MM.1S (cell line): ENCODE results near the gene ZNF627.
"Not testable (repeated sequence)": the region's sequence is repeated elsewhere in the genome, so short reads cannot be mapped to it uniquely, and the experiment has no call there.

Source experiments
- EZH2phosphoT487 ChIP-seq: fragments of 300-600 bp; sonication (generic); IDR thresholded peaks from 2 replicates; pipeline ENCODE4 v1.6.1; 2018; ENCODE audit warnings: antibody characterized with exemption, low read length
- TF ChIP-seq, protein P1 (sequence below): fragments of 300-600 bp; sonication (generic); IDR thresholded peaks from 2 replicates; pipeline ENCODE4 v1.5.1; 2016; ENCODE audit warnings: antibody characterized with exemption, low read length, mixed read lengths

DNA sequence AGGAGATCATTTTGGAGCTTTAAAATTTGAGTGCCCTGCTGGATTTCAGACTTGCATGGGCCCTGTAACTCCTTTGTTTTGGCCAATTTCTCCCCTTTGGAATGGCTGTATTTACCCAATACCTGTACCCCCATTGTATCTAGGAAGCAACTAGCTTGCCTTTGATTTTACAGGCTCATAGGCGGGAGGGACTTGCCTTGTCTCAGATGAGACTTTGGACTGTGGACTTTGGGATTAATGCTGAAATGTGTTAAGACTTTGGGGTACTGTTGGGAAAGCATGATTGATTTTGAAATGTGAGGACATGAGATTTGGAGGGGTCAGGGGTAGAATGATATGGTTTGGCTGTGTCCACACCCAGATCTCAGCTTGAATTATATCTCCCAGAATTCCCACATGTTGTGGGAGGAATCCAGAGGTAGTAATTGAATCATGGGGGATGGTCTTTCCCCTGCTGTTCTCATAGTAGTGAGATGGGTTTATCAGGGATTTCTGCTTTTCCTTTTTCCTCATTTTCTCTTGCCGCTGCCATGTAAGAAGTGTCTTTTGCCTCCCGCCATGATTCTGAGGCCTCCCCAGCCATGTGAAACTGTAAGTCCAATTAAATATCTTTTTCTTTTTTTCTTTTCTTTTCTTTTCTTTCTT lies 36.9 kb downstream of the ZNF627 start:
- TF ChIP-seq EZH2phosphoT487 = not testable (repeated sequence)
- TF ChIP-seq, protein P1, sequence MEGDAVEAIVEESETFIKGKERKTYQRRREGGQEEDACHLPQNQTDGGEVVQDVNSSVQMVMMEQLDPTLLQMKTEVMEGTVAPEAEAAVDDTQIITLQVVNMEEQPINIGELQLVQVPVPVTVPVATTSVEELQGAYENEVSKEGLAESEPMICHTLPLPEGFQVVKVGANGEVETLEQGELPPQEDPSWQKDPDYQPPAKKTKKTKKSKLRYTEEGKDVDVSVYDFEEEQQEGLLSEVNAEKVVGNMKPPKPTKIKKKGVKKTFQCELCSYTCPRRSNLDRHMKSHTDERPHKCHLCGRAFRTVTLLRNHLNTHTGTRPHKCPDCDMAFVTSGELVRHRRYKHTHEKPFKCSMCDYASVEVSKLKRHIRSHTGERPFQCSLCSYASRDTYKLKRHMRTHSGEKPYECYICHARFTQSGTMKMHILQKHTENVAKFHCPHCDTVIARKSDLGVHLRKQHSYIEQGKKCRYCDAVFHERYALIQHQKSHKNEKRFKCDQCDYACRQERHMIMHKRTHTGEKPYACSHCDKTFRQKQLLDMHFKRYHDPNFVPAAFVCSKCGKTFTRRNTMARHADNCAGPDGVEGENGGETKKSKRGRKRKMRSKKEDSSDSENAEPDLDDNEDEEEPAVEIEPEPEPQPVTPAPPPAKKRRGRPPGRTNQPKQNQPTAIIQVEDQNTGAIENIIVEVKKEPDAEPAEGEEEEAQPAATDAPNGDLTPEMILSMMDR = not testable (repeated sequence)
